Measurements from ENCODE around the gene DPPA5.
"Not testable (repeated sequence)": the region's sequence is repeated elsewhere in the genome, so short reads cannot be mapped to it uniquely, and the experiment has no call there.

GRCh38 chr6:73392188-73392587, 38.1 kb upstream of the DPPA5 start:
- TF ChIP-seq POLR2AphosphoS5 (IDR thresholded peaks at IDR 0.05; ENCODE audit: borderline replicate concordance, low read depth, low read length); EZH2 (IDR thresholded peaks at IDR 0.05); FOXP2 (optimal IDR thresholded peaks at IDR 0.05; ENCODE audit: control extremely low read depth, extremely low read length, insufficient read depth): not testable (repeated sequence)

Measured in SK-N-MC (cell line).